ENCODE data around the gene COX17. TPM values are rescaled to one million over a fixed set of nuclear protein-coding genes. Genes with fewer than 3 reads are reported as not detected.

The COX17 gene
- total RNA-seq, 1 experiment from 2014 or later = 51.3 TPM

- CTCF ChIA-PET = no interaction called here
- H3K27me3 Mint-ChIP-seq (ENCODE audit: unreplicated experiment) = no peaks in the 10 kb centered on the region
Measured at GRCh38 chr3:119677641-119677934, 382 bp upstream of the COX17 start.

GRCh38 chr3:119676020-119676419 lies 1.2 kb downstream of the COX17 start:
- peaks cover 13% of the 10 kb centered on the region for H3K36me3 Mint-ChIP-seq (ENCODE audit: insufficient read depth, unreplicated experiment)
- TF ChIP-seq CTCF (IDR thresholded peaks at IDR 0.05; ENCODE audit: unreplicated experiment) = no peak
- intact Hi-C loops (cut with micrococcal nuclease; ENCODE audit: unreplicated experiment) = loop anchor here (10.0 kb wide), 1 partner anchor 211 kb away; the partner anchor contains the start of genes POGLUT1 and TMEM39A

More at GRCh38 chr3:119677641-119677934, 382 bp upstream of the COX17 start:
- TF ChIP-seq CTCF (IDR thresholded peaks at IDR 0.05; ENCODE audit: unreplicated experiment) = no peak
- DNase-seq = no peak
- Mint-ChIP-seq H3K4me1 (ENCODE audit: low read depth, unreplicated experiment) (no peaks in the 10 kb centered on the region), H3K9me3 (ENCODE audit: low read depth, unreplicated experiment) (no peaks in the 10 kb centered on the region), H3K27ac (ENCODE audit: unreplicated experiment) (peak overlapping the region; percentile 94), H3K36me3 (ENCODE audit: insufficient read depth, unreplicated experiment) (peaks cover 13% of the 10 kb centered on the region), H3K4me3 (ENCODE audit: low read depth, unreplicated experiment) (peak overlapping the region; percentile 76)
- intact Hi-C loops (cut with micrococcal nuclease; ENCODE audit: unreplicated experiment) = loop anchor here (10.0 kb wide), 1 partner anchor 213 kb away; the partner anchor contains the start of genes POGLUT1 and TMEM39A
- no TSS peak for BruUV-seq (replicated peaks)

GRCh38 chr3:119675188-119675874 lies 1.9 kb downstream of the COX17 start:
- Mint-ChIP-seq H3K27ac (ENCODE audit: unreplicated experiment) (no peak overlapping the region), H3K4me1 (ENCODE audit: low read depth, unreplicated experiment) (no peaks in the 10 kb centered on the region), H3K4me3 (ENCODE audit: low read depth, unreplicated experiment) (peak overlapping the region; percentile 76), H3K27me3 (ENCODE audit: unreplicated experiment) (no peaks in the 10 kb centered on the region), H3K9me3 (ENCODE audit: low read depth, unreplicated experiment) (no peaks in the 10 kb centered on the region), H3K36me3 (ENCODE audit: insufficient read depth, unreplicated experiment) (peaks cover 13% of the 10 kb centered on the region)
- DNase-seq = no peak
- intact Hi-C loops (cut with micrococcal nuclease; ENCODE audit: unreplicated experiment) = loop anchor here (10.0 kb wide), 1 partner anchor 211 kb away; the partner anchor contains the start of genes POGLUT1 and TMEM39A
- no TSS peak for BruUV-seq (replicated peaks)
- CTCF ChIA-PET = interaction anchor here (0.9 kb wide), 1 partner anchor 457 kb away, joined by 5 read pairs; no protein-coding TSS in a partner anchor
- TF ChIP-seq CTCF (IDR thresholded peaks at IDR 0.05; ENCODE audit: unreplicated experiment) = no peak

More at GRCh38 chr3:119676020-119676419, 1.2 kb downstream of the COX17 start:
- DNase-seq = no peak
- Mint-ChIP-seq H3K27me3 (ENCODE audit: unreplicated experiment) (no peaks in the 10 kb centered on the region), H3K4me3 (ENCODE audit: low read depth, unreplicated experiment) (peak overlapping the region; percentile 76), H3K4me1 (ENCODE audit: low read depth, unreplicated experiment) (no peaks in the 10 kb centered on the region), H3K9me3 (ENCODE audit: low read depth, unreplicated experiment) (no peaks in the 10 kb centered on the region), H3K27ac (ENCODE audit: unreplicated experiment) (no peak overlapping the region)
- no TSS peak for BruUV-seq (replicated peaks)
- CTCF ChIA-PET = no interaction called here

- intact Hi-C loops (cut with micrococcal nuclease; ENCODE audit: unreplicated experiment) = loop anchor here (10.0 kb wide), 1 partner anchor 209 kb away; the partner anchor contains the start of genes POGLUT1 and TMEM39A
- CTCF ChIA-PET = no interaction called here
- Mint-ChIP-seq H3K36me3 (ENCODE audit: insufficient read depth, unreplicated experiment) (peaks cover 13% of the 10 kb centered on the region), H3K27me3 (ENCODE audit: unreplicated experiment) (no peaks in the 10 kb centered on the region), H3K27ac (ENCODE audit: unreplicated experiment) (no peak overlapping the region), H3K9me3 (ENCODE audit: low read depth, unreplicated experiment) (no peaks in the 10 kb centered on the region), H3K4me3 (ENCODE audit: low read depth, unreplicated experiment) (no peak overlapping the region), H3K4me1 (ENCODE audit: low read depth, unreplicated experiment) (no peaks in the 10 kb centered on the region)
- TF ChIP-seq CTCF (IDR thresholded peaks at IDR 0.05; ENCODE audit: unreplicated experiment) = no peak
- BruUV-seq (replicated peaks) = no TSS peak
- no peak for DNase-seq
Measured at GRCh38 chr3:119673875-119674274, 3.3 kb downstream of the COX17 start.

Data from Calu3 (cell line).